Central memory CD4-positive, alpha-beta T cell (primary cell): Measurements from ENCODE around the gene DDC.
"Not testable (repeated sequence)": the region's sequence is repeated elsewhere in the genome, so short reads cannot be mapped to it uniquely, and the experiment has no call there.

Source experiments
- DNase-seq: peaks from one replicate; pipeline ENCODE4 v3.0.0; 2022

Gene DDC

GRCh38 chr7:50554431-50555322, 10.5 kb downstream of the DDC start:
- DNase-seq, result no peak

DNA sequence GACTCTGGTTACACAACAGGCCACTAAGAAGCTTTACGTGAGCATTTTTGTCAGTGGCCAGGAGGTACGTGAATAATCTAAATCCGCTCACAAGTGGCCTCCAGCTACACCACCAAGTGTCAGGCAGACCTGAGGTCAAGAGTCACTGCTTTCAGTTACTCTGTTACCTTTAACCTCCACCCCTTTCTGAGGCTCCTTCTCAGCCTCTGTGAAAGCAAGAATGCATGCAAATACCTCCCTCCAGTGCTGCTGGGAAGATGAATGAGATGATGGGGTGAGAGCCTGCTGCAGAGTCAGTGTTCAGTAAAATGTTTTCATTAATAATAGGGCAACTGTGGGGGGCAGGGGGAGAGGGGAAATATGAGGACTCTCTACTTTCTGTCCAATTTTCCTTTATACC, 11.2 kb downstream of the DDC start:
- no peak for DNase-seq

- no peak for DNase-seq
Measured at GRCh38 chr7:50552921-50553320, 12.3 kb downstream of the DDC start.

DNA sequence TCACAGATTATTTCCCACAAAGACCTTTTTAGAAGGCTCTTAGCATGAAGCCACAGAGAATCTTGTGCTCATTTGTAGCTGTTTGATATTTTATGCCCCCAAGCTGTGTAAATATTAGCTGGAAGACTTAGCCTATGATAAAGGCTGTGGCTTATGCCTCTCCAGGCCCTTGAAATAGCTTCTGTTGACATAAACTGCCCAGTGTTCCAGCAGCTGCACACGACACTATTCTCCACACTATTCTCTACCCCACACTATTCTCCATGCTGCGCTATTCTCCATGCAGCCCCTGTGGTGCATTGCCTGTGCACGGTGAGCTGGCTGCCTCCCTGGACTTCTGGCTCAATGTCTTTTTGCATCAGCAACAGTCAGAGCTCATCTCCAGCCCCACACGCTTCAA, 13.1 kb downstream of the DDC start:
- DNase-seq, result no peak

DNA sequence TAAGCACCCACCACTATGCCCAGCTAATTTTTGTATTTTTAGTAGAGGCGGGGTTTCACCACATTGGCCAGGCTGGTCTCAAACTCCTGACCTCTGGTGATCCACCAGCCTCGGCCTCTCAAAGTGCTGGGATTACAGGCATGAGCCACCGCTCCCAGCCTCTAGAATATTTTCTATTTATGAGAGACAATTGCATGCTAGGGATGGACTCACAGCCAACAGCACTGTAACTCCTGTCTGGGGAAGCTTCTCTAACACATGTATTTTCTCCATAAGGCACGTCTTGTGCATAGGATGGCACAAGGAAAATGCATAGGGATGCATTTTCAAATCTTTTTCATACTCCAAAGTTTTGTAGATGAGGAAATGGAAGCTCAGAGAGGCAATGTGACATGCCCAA, 19.6 kb downstream of the DDC start:
- DNase-seq, result not testable (repeated sequence)

- no peak for DNase-seq
Measured at GRCh38 chr7:50544992-50545391, 20.2 kb downstream of the DDC start.

GRCh38 chr7:50543776-50544442, 21.3 kb downstream of the DDC start:
- no peak for DNase-seq

DNA sequence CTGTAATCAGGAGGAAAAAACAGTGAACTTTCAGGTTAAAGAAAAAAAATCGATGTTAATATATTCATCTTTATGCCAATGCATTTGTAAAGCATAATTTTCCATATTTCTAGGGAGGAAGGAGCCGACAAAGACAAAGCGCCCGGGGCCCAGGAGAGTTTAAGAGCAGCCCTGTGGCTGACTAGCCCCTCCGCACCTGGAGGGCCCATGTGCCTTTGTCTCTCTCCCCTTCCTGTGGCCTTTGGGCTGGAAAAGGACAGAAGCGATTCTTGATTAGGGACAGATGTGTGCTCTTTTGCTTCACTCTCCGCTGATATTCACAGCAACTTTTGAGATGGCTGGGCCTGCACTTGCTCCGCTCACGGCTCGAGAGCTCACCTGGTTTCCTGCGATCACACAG, 23.1 kb downstream of the DDC start:
- no peak for DNase-seq

- DNase-seq, result no peak
Measured at GRCh38 chr7:50540785-50541579, 24.2 kb downstream of the DDC start.

DNA sequence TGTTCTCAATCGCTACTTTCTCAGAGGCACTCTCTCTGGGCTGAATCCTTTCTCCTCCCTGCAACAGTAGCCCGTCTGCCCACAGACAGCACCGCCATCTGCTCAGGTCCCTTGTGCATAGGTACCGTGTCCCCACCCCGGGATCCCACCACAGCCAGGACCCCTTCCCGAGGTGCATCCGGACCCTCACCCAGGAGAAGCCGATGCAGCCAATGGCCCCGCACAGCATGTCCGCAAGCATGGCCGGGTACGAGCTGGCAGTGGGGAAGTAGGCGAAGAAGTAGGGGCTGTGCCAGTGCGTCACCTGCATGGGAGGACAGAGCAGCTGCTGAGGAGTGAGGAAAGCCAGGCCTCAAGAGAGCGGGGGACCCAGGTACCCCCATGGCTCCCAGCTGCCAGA, 25.5 kb downstream of the DDC start:
- DNase-seq, result no peak

DNA sequence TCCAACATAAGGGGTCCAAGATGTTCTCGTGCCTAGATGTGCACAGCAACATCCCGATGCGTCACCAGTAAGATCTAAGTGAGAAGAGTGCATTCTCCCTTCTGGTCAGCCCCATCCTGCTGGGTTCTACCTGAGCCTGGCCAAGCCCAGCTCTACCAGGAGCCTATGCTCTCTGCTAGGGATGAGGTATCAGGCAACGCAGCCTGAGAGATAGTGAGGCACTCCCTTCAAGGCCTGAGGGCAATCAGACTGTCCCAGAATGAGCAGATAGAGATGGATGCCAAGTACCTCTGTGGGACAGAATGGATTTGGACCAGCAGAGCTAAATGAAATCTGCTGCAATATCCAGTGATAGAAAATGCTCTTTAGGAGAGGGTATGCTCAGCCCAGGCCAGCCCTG, 26.7 kb downstream of the DDC start:
- no peak for DNase-seq

DNA sequence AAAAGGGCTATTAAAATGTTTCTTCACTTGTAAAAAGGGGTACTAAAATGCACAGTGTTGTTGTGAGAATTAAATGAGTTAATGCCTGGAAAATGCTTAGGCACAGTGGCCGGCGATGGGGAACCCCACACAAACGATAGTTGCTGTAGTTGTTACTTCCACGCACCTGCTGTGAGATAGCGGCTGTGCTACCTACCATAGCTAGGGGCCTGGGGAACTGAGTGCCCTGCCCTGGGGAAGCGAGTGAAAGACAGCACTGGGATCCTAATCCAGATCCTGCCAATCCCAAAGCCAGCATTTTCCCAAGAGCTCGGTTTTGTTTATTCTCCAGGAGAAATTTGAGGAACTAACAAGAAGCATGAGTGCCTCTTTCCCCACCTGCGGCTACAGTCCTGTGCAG, 27.8 kb downstream of the DDC start:
- no peak for DNase-seq

- DNase-seq, result not testable (repeated sequence)
Measured at GRCh38 chr7:50535291-50535711, 29.9 kb downstream of the DDC start.

- DNase-seq, result no peak
Measured at GRCh38 chr7:50534690-50535290, 30.4 kb downstream of the DDC start.

DNA sequence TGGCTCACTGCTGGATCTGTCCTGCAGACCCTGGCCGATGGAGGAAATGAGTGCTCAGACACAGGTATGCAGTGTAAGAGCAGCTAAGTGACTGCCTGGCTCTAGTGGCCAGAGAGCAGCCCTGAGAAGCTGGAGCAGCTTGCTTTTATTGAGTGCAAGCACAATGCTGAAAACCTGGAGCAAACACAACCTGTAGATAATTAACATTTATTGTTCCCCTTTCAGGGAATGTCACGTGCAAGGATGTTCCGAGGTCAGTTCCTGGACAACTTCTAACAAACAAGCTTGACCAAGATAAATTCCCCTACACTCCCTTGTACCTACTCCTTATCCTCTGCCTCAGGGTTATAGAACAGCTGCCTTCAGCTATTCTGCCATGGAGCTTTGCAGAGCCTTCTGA, 31.3 kb downstream of the DDC start:
- DNase-seq, result no peak

DNA sequence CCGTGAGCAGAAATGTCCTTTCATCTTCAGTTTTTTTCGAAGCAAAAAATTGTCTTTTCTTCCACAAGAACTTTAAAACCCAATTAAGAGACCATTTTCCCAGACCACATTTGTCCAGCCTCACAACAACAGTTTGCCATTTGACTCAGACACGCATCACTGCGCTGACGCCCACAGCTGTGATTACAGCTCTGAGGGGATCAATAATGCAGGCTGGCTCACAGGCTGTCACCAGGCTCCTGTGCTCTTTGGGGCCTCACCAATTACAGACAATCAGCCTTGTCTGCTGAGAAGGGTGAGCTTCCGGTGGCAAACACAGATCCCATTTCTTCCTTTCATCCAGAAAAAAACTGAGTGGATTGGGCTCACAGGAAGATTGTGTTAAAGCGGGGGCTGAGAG, 33.3 kb downstream of the DDC start:
- DNase-seq, result no peak

DNA sequence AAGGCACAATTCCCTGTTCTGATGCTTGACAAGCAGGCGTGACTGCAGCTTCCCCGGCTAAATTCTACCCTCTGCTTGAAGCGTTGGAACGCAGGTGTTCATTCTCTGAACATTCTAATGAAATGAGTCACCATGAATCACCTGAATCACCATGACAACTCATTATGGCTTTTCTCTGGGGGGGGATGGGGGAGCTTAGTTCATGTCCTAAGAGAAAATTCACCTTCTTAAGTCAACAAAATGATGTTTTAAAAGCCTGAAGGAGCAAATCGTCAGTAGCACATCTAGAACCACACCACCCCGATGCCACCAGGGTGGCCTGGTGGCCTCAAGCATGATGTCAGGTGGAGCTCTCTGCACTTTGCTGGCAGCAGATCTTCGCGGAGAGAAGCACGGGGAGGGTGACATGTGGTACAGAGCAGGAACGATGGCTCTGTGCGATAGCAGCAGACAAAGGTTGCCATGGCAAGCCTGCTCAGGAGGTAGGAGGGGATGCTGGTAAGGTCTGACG, 33.7 kb downstream of the DDC start:
- DNase-seq, result no peak

- no peak for DNase-seq
Measured at GRCh38 chr7:50530766-50531165, 34.4 kb downstream of the DDC start.

DNA sequence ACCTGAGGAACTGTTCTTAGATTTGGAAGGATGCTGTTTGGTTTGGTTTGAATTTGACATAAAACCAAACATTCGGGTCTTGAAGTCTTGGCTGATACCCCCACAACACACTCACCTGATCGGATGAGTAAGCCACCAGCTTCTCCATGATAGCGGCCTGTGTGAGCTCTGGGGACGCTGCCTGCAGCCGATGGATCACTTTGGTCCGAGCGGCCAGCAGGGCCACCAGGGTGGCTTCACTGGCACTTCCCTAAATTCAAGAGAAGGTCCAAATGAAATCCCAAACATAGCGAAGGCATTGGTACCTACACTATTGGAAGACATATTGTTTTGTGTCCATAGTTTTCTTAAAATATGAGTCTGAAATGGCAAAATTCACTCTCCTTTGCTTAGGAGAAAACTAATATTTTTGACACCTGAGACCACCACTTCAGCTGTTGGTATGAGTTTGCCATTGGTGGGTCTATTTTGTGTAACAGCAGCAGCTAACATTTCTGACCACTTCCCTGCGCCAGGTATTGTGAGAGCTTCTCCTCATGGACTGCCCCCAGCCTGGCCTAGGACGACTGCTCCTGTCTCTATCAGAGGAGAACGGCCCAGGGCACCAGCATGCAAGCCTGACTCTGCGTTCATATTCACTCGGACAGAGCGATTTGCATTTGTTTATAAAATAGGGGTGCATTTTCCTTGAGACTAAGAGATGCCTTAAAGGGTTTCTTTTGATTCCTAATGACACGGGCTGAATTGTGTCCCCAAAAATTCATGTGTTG, 35.9 kb downstream of the DDC start:
- no peak for DNase-seq

DNA sequence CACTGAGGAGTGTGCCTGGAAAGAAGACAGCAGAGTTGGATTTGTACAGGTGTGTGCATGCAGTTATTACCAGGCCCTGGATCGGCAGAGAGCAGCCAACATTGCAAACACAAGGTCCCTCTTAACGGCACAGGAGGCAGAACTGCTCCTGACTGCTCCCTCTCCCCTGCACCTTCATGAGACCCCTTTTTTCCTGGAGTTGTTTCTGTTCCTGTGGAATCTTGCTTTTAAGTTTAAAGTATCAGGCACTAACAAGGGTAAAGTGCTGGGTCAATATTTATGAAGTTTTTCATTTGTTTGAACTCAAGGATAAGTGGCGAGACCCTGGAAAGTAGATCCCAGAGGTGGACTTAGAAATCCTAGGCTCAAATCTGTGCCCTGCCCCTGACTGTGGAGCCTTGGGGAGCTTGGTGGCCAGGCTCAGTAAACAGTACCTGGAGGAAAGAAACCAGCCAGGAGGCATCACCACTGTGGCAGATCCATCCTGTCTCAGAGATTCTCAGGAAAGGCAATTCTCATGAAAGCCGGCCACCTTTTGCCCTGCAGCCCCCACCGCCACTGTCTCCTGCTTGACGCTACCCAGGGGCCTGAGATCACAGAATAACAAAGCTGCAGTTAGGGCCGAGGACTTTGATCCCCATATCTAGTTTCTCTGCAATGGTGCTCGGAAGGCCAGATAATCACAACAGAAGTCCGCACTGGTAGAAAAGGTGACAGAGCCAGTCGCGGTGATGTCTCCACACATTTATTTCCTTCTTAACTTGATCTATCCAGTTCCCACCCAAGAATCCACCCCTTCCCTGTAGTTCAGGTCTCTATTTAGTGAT, 36.7 kb downstream of the DDC start:
- DNase-seq, result no peak

- not testable (repeated sequence) for DNase-seq
Measured at GRCh38 chr7:50519350-50519749, 45.9 kb downstream of the DDC start.
